HPDE6-E6E7 (cell line): Measurements from ENCODE around the gene HSPB7.

Experiments used
- DNase-seq: peaks from one replicate; pipeline ENCODE4 v3.0.0; 2011; ENCODE audit warnings: missing footprints; ENCODE audit errors: extremely low spot score

The HSPB7 gene

GRCh38 chr1:15975805-15976680, 41.8 kb downstream of the HSPB7 start, which contains the start of gene ZBTB17:
Gene ZBTB17, minus strand, starts transcription at chr1:15976101. Its CDS starts 27,606 bp downstream, at chr1:15948495.
- DNase-seq = peak; percentile 95

GRCh38 chr1:15975358-15975804, 42.5 kb downstream of the HSPB7 start:
- peak; percentile 22 for DNase-seq

- no peak for DNase-seq
Measured at GRCh38 chr1:15974855-15975254, 43.0 kb downstream of the HSPB7 start.

GRCh38 chr1:15973772-15974171, 44.1 kb downstream of the HSPB7 start:
- no peak for DNase-seq

GRCh38 chr1:15972409-15972808, 45.4 kb downstream of the HSPB7 start:
- no peak for DNase-seq

- no peak for DNase-seq
Measured at GRCh38 chr1:15970911-15971310, 46.9 kb downstream of the HSPB7 start.

GRCh38 chr1:15969321-15969880, 48.4 kb downstream of the HSPB7 start:
- no peak for DNase-seq

- DNase-seq = no peak
Measured at GRCh38 chr1:15968172-15968571, 49.7 kb downstream of the HSPB7 start.

- no peak for DNase-seq
Measured at GRCh38 chr1:15966956-15967344, 50.9 kb downstream of the HSPB7 start.

- DNase-seq = no peak
Measured at GRCh38 chr1:15966081-15966955, 51.5 kb downstream of the HSPB7 start.

GRCh38 chr1:15965228-15965767, 52.5 kb downstream of the HSPB7 start:
- DNase-seq = no peak
